GM12801 (cell line): Measurements from ENCODE around the gene RNF6.

Experiments used
- TF ChIP-seq, protein P1 (sequence below): IDR thresholded peaks from one replicate; pipeline ENCODE4 v1.5.1; 2011; ENCODE audit warnings: control low read depth; ENCODE audit not compliant: insufficient read length; ENCODE audit errors: extremely low read depth

RNF6 gene

DNA sequence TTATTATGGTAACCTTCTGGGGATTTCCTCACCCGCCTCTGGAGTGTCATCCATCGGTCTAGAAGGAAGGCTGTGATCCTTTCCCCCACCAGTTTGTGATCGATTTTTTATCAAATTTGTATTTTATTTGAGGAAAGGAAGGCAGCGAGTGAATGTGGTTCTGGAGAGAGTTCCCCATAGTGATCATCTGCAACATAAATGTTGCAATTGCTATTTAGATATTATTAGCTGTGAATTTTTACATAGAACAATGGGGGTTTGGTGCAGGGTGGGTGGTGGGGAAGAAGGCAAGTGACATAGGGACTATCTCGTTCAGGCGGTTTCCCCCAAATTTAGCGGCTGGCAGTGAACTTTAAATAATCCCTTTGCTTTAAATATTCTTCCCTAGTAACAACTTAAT is 33.0 kb upstream of the RNF6 start:
- TF ChIP-seq, protein P1, sequence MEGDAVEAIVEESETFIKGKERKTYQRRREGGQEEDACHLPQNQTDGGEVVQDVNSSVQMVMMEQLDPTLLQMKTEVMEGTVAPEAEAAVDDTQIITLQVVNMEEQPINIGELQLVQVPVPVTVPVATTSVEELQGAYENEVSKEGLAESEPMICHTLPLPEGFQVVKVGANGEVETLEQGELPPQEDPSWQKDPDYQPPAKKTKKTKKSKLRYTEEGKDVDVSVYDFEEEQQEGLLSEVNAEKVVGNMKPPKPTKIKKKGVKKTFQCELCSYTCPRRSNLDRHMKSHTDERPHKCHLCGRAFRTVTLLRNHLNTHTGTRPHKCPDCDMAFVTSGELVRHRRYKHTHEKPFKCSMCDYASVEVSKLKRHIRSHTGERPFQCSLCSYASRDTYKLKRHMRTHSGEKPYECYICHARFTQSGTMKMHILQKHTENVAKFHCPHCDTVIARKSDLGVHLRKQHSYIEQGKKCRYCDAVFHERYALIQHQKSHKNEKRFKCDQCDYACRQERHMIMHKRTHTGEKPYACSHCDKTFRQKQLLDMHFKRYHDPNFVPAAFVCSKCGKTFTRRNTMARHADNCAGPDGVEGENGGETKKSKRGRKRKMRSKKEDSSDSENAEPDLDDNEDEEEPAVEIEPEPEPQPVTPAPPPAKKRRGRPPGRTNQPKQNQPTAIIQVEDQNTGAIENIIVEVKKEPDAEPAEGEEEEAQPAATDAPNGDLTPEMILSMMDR, result no peak

DNA sequence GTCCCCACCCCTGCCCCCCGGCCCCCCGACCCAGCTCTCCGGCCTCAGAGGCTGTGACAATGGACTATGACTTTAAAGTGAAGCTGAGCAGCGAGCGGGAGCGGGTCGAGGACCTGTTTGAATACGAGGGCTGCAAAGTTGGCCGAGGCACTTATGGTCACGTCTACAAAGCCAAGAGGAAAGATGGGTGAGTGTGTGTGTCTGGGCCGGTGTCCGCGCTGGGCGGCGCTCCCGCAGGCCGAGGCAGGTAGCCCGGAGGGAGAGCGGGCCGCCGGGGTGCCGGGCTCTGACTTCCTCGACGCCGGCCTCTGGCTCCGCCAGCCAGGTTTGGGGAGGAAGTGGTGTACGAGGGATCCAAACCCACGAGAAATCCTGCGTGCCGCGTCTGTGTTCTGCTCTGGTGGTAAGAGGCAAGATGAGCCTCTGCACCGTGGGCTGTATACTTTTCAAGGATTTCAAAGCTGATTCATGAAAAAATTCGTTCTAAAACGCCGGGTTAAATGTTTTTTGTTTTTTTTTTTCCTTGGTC is 32.5 kb upstream of the RNF6 start:
- TF ChIP-seq, protein P1, result no peak

DNA sequence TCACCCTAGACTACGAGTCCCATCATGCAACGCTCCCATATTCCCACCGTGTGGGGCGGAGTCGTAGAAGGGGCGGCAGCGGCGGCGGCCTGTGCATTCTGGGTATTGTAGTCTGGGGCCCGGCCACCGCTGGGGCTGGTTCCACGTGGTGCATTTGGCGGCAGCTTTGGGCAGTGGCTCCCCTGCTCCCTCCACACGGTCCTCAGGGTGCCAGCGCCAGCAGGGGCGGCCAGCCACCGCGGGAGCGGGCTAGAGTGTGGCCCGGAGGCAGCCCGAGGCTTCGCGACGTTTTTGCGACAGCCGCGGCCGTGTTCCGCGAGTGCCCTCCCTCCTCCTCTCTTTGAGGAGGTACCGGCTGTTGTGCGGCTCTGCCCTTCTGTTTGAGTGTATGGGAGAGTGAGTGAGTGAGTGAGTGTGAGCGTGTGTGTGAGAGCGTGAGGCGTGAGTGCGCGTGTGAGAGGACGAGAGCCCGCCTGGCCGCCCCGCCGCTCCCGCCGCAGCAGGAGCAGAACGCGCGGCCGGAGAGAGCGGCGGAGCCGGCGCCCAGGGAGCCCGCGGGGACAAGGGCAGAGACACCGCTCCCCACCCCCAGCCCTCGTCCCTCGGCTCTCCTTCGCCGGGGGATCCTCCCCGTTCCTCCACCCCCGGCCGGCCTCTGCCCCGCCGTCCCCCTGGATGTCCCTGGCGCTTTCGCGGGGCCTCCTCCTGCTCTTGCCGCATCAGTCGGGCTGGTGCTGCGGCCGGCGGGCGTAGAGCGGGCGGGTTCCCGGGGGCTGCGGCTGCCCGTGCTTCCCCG is 31.9 kb upstream of the RNF6 start, which contains the start of gene CDK8:
TSS of gene CDK8 (plus strand) at position 343 of the 796 bp plus-strand sequence. CDS start 513 bp downstream, outside the sequence.
- TF ChIP-seq, protein P1, result no peak

DNA sequence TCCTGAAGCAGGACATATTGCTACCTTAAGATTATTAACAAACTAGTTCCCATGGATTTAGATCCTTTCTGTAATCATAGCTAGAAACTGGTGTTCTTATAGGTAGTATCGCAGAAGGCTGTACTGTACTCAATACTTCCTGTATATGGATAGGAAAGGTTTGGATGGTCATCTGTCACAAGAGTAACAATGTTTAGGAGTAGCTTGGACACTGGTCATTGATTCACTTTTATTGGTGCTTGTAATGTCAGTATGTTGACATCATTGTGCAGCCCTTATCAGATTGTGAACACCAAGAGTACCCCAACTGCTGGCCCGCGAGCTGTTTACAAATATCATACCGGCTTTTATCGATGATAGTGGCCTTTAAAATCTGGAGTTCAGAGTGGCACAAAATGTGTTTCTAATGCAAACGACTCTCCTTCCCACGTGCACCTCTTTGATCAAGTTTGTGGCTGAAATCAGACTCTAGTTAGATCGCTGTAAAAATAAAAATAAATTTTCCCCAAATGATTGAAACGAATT is 31.2 kb upstream of the RNF6 start:
- TF ChIP-seq, protein P1, result no peak

DNA sequence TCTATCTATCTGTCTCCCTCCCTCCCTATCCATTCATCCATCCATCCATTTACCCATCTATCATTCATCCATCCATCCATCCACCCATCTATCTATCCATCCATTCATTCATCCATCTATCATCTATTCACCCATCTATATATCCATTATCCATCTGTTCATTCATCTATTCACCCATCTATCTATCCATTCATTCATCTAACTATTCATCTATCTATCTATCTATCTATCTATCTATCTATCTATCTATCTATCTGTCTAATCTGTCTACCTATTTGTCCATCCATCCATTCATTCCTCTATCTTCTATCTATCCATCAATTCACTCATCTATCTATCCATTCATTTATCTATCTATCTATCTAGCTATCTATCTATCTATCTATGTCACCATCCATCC is 27.4 kb upstream of the RNF6 start:
- TF ChIP-seq, protein P1, result no peak

DNA sequence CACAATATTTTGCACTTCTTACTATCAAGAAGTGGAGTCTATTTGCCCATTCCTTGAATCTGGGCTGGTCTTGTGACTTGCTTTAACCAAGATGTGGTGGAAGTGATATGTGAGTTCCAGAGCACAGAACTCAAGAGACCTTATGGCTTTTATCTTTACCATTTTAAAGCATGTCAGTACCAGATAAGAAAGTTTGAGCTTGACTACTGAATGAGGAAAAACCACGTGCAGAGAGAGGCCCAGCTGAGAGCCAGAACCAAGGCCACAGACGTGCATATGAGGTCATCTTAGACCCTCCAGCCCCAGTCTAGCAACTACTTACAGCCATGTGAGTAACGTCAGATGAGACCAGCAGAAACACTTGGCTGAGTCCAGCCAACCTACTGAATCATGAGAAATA is 25.5 kb upstream of the RNF6 start:
- TF ChIP-seq, protein P1, result no peak

DNA sequence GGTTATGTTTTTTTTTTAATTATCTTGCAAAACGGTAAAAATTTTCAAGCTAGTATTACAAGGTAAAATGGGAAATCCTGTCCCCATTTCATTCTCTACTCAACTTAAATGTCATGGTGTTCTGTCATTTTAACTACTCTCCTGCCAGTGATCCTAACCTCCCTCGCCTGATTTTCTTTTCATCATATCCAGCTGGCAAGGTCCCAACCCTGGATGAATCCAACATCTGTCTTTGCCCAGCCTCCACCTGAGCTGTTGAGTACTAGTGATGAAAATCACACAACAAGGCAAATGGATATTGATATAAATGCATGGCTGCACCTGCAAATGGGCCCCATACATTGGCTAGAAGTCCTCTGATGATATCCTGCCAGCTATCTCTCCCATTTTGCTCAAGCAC is 24.9 kb upstream of the RNF6 start:
- TF ChIP-seq, protein P1, result no peak
